Kasumi-1 (cell line): ENCODE measurements around the gene PRKACB.
"Not testable (repeated sequence)": the region's sequence is repeated elsewhere in the genome, so short reads cannot be mapped to it uniquely, and the experiment has no call there.

ENCODE experiments used
- DNase-seq, 2 experiments: peaks; one replicate each; lab custom pipeline; 2025; lab: John Stamatoyannopoulos, UW

The PRKACB gene

GRCh38 chr1:84269306-84269705 is 125.2 kb downstream of the PRKACB start:
- no peak for DNase-seq

GRCh38 chr1:84271441-84272151 is 127.5 kb downstream of the PRKACB start:
- peak; percentile 74 to 80 for DNase-seq

- DNase-seq = no peak
Measured at GRCh38 chr1:84272401-84272800, 128.3 kb downstream of the PRKACB start.

GRCh38 chr1:84277343-84278059 is 133.4 kb downstream of the PRKACB start:
- DNase-seq = peak; percentile 8 to 17

GRCh38 chr1:84278905-84279304 is 134.8 kb downstream of the PRKACB start:
- no peak for DNase-seq

GRCh38 chr1:84280912-84281311 is 136.8 kb downstream of the PRKACB start:
- DNase-seq = no peak

- DNase-seq = no peak
Measured at GRCh38 chr1:84282780-84283333, 138.8 kb downstream of the PRKACB start.

- DNase-seq = no peak
Measured at GRCh38 chr1:84283381-84283780, 139.3 kb downstream of the PRKACB start.

GRCh38 chr1:84286071-84286470 is 142.0 kb downstream of the PRKACB start:
- DNase-seq = no peak

- not testable (repeated sequence) for DNase-seq
Measured at GRCh38 chr1:84287389-84287788, 143.3 kb downstream of the PRKACB start.
